ENCODE data around the gene KRT34. TPM values are rescaled to one million over a fixed set of nuclear protein-coding genes. Genes with fewer than 3 reads are reported as not detected.
A peak's percentile ranks its signal among the peaks of the same experiment; 100 is the strongest.

KRT34 gene
- total RNA-seq, 1 donor, result 0.45 TPM

DNA sequence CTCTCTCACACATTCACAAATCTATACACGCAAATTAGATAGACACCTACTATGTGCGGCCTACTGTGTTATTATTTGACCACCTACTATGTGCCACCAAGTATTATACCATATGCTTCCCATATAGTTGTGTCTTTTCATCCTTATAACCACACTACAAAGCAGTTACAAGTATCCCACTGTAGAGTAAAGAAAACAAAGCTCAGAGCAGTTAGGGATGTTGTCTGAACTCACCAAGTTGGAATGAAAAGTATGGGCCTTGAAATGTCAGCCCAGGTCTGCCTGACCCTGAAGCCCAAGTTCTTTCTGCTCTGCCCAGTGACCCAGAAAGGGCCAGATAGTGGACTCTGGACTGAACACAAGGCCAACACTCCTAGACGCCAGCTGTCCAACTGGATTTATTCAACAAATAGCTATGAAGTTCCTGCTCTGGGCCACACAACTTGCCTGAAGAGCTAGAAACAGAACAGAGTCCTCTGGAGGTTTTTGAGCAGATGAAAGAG is 33.8 kb upstream of the KRT34 start:
- TF ChIP-seq, protein P1, sequence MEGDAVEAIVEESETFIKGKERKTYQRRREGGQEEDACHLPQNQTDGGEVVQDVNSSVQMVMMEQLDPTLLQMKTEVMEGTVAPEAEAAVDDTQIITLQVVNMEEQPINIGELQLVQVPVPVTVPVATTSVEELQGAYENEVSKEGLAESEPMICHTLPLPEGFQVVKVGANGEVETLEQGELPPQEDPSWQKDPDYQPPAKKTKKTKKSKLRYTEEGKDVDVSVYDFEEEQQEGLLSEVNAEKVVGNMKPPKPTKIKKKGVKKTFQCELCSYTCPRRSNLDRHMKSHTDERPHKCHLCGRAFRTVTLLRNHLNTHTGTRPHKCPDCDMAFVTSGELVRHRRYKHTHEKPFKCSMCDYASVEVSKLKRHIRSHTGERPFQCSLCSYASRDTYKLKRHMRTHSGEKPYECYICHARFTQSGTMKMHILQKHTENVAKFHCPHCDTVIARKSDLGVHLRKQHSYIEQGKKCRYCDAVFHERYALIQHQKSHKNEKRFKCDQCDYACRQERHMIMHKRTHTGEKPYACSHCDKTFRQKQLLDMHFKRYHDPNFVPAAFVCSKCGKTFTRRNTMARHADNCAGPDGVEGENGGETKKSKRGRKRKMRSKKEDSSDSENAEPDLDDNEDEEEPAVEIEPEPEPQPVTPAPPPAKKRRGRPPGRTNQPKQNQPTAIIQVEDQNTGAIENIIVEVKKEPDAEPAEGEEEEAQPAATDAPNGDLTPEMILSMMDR (IDR thresholded peaks at IDR 0.05; ENCODE audit: insufficient read depth, low read length), result no peak
- peak; percentile 64 for DNase-seq (ENCODE audit: low read depth)
- H3K4me3 ChIP-seq (ENCODE audit: low read depth, low read length), result no peak overlapping the region

DNA sequence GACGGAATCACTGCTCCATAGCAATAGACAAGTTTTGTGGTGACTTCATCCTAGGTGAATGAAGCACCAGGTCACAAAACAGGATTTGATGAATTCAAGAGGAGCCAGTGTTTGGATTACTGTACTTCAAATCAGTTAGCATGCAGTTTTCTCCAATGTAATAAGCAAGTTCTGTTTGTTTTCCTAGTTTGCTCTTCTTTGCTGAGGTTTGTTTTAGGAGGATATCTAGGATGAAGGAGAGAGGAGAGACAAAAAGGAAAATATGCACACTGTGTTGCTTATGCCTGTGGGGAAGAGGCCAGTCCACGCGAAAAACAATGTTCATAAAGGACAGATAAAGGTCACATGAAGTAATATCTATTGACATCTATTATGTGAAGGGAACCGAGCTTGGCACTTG is 33.3 kb upstream of the KRT34 start:
- TF ChIP-seq, protein P1 (IDR thresholded peaks at IDR 0.05; ENCODE audit: insufficient read depth, low read length), result no peak
- DNase-seq (ENCODE audit: low read depth), result no peak
- H3K4me3 ChIP-seq (ENCODE audit: low read depth, low read length), result no peak overlapping the region

DNA sequence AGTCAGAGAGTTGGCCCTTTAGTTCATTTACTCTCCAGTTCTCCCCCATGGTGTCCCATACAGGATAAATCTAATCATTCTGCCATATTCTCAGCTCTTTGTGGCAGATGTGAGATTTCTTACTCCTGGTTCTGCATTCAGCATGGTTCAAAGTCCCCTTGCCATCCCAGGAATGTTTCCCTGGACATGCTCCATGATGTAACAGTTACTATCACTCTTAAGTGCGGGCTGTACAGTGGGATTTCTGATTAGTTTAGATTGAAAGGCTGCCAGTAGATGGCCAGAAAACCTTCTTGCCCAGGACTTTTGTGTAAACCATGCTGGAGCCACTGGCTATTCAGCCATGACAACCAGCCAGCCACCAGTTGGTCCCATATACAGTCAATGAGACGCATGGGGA is 31.9 kb upstream of the KRT34 start:
- TF ChIP-seq, protein P1 (IDR thresholded peaks at IDR 0.05; ENCODE audit: insufficient read depth, low read length), result no peak
- no peak for DNase-seq (ENCODE audit: low read depth)
- no peak overlapping the region for H3K4me3 ChIP-seq (ENCODE audit: low read depth, low read length)

GRCh38 chr17:41413353-41413957 is 31.3 kb upstream of the KRT34 start:
- TF ChIP-seq, protein P1 (IDR thresholded peaks at IDR 0.05; ENCODE audit: insufficient read depth, low read length), result no peak
- DNase-seq (ENCODE audit: low read depth), result no peak
- H3K4me3 ChIP-seq (ENCODE audit: low read depth, low read length), result no peak overlapping the region

GRCh38 chr17:41411072-41411840 is 29.1 kb upstream of the KRT34 start:
- TF ChIP-seq, protein P1 (IDR thresholded peaks at IDR 0.05; ENCODE audit: insufficient read depth, low read length), result no peak
- DNase-seq (ENCODE audit: low read depth), result no peak

GRCh38 chr17:41407226-41407625 is 25.1 kb upstream of the KRT34 start:
- TF ChIP-seq, protein P1 (IDR thresholded peaks at IDR 0.05; ENCODE audit: insufficient read depth, low read length), result no peak
- no peak overlapping the region for H3K4me3 ChIP-seq (ENCODE audit: low read depth, low read length)
- no peak for DNase-seq (ENCODE audit: low read depth)

More at GRCh38 chr17:41411072-41411840, 29.1 kb upstream of the KRT34 start:
- H3K4me3 ChIP-seq (ENCODE audit: low read depth, low read length), result no peak overlapping the region
